ENCODE measurements around the gene MRPL47.
"Not testable (repeated sequence)": the region's sequence is repeated elsewhere in the genome, so short reads cannot be mapped to it uniquely, and the experiment has no call there.

- not testable (repeated sequence) for TF ChIP-seq CTCF (IDR thresholded peaks at IDR 0.05; ENCODE audit: low read depth, low read length); EZH2phosphoT487 (IDR thresholded peaks at IDR 0.05; ENCODE audit: low read depth)
Observed at GRCh38 chr3:179643837-179644236, 39.4 kb upstream of the MRPL47 start.
